B cell (primary cell): ENCODE results near the gene ZNF691. TPM values are rescaled to one million over a fixed set of nuclear protein-coding genes. Genes with fewer than 3 reads are reported as not detected.

ENCODE experiments used
- ATAC-seq: fragments of 200-7000 bp; cut with Tn5 transposase; one replicate; pipeline ENCODE4 v1.10.0; 2021; ENCODE audit warnings: low read depth, mild to moderate bottlenecking, moderate number of reproducible peaks, moderate library complexity
- CTCF ChIA-PET: fragments of 350-600 bp; sonication (Branson Sonifier 250); formaldehyde crosslinking; loops from one replicate; lab custom pipeline; 2021; ENCODE audit warnings: antibody characterized with exemption, inconsistent platforms; lab: Charles Lee
- POLR2A ChIA-PET: fragments of 350-600 bp; sonication (Branson Sonifier 250); formaldehyde crosslinking; loops from one replicate; lab custom pipeline; 2021; ENCODE audit warnings: antibody characterized with exemption; lab: Charles Lee
- DNase-seq: peaks from one replicate; pipeline ENCODE4 v3.0.0; 2013
- H2AFZ ChIP-seq: 2 replicates; pipeline ENCODE4 v1.6.1; 2012; ENCODE audit warnings: mild to moderate bottlenecking, low read depth, low read length; ENCODE audit not compliant: insufficient read depth, poor library complexity, severe bottlenecking
- H3K27ac ChIP-seq, 2 donors: 1 replicate in 1 of 2; 2 replicates in 1 of 2; pipeline ENCODE4 v1.5.1; 2012 to 2013; ENCODE audit warnings: low read length in 2 of 2, mild to moderate bottlenecking in 2 of 2, moderate library complexity in 1 of 2
- H3K27me3 ChIP-seq, 4 experiments: fragments of 200-600 bp in 1 of 4; sonication (generic) in 1 of 4; replicated peaks in 1 of 4; 1 replicate in 2 of 4; 2 replicates in 2 of 4; pipeline versions ENCODE4 v1.6.1 to v1.7.0; 2013 to 2016; ENCODE audit warnings: low read length in 3 of 4, mild to moderate bottlenecking in 2 of 4, mixed read lengths in 1 of 4, moderate library complexity in 1 of 4; ENCODE audit not compliant: insufficient read depth in 4 of 4, control insufficient read depth in 3 of 4; ENCODE audit errors: control extremely low read depth in 1 of 4
- H3K36me3 ChIP-seq, 2 experiments: replicated peaks in 1 of 2; 1 replicate in 1 of 2; 2 replicates in 1 of 2; pipeline versions ENCODE4 v1.6.1 to v1.7.1; 2013; ENCODE audit warnings: low read length in 1 of 2; ENCODE audit not compliant: insufficient read depth in 2 of 2, control insufficient read depth in 1 of 2; ENCODE audit errors: control extremely low read depth in 1 of 2, extremely low read depth in 1 of 2
- H3K4me1 ChIP-seq, 2 donors: fragments of 200-600 bp in 1 of 2; sonication (generic) in 1 of 2; 1 replicate in 1 of 2; 2 replicates in 1 of 2; pipeline versions ENCODE4 v1.5.1 to v1.6.1; 2013 to 2017; ENCODE audit warnings: low read length in 2 of 2; ENCODE audit not compliant: control insufficient read depth in 2 of 2, insufficient read depth in 2 of 2
- H3K4me2 ChIP-seq: replicated peaks from 2 replicates; pipeline ENCODE3; 2012; ENCODE audit warnings: mild to moderate bottlenecking, low read depth, low read length; ENCODE audit not compliant: poor library complexity, severe bottlenecking
- H3K4me3 ChIP-seq, 5 experiments: fragments of 200-600 bp in 1 of 5; sonication (generic) in 1 of 5; 1 replicate in 3 of 5; 2 replicates in 2 of 5; pipeline versions ENCODE4 v1.5.1 to v1.7.0; 2011 to 2016; ENCODE audit warnings: low read length in 4 of 5, mild to moderate bottlenecking in 4 of 5, low read depth in 2 of 5, control low read depth in 1 of 5, moderate library complexity in 1 of 5; ENCODE audit not compliant: insufficient read depth in 1 of 5; ENCODE audit errors: control extremely low read depth in 1 of 5, extremely low read depth in 1 of 5
- H3K79me2 ChIP-seq: fragments of 200-600 bp; sonication (generic); one replicate; pipeline ENCODE4 v1.6.0; 2016; ENCODE audit warnings: low read length; ENCODE audit not compliant: control insufficient read depth, insufficient read depth
- H3K9ac ChIP-seq: fragments of 200-600 bp; sonication (generic); 2 replicates; pipeline ENCODE4 v1.6.1; 2017; ENCODE audit warnings: mild to moderate bottlenecking, low read length, moderate library complexity
- H3K9me3 ChIP-seq, 3 donors: one replicate each; pipeline versions ENCODE4 v1.6.1 to v1.7.1; 2013; ENCODE audit warnings: low read length in 2 of 3; ENCODE audit not compliant: control insufficient read depth in 2 of 3, insufficient read depth in 1 of 3; ENCODE audit errors: control extremely low read depth in 1 of 3
- H4K20me1 ChIP-seq: 2 replicates; pipeline ENCODE4 v1.6.0; 2012; ENCODE audit warnings: mild to moderate bottlenecking, low read length; ENCODE audit not compliant: insufficient read depth, control insufficient read depth, poor library complexity, severe bottlenecking
- H3K27ac Mint-ChIP-seq: one replicate; pipeline ENCODE4 v1.8.0; 2021; ENCODE audit warnings: mixed read lengths
- H3K27me3 Mint-ChIP-seq: one replicate; pipeline ENCODE4 v1.8.0; 2021; ENCODE audit warnings: mixed read lengths
- H3K4me1 Mint-ChIP-seq: one replicate; pipeline ENCODE4 v1.8.0; 2021; ENCODE audit warnings: mixed read lengths
- H3K4me3 Mint-ChIP-seq: one replicate; pipeline ENCODE4 v1.8.0; 2021; ENCODE audit warnings: mixed read lengths
- H3K9me3 Mint-ChIP-seq: one replicate; pipeline ENCODE4 v1.8.0; 2022; ENCODE audit warnings: mixed read lengths; ENCODE audit not compliant: insufficient read depth
- EZH2 ChIP-seq: IDR thresholded peaks from 2 replicates; pipeline ENCODE4 v1.6.1; 2012; ENCODE audit warnings: borderline replicate concordance, low read depth, mild to moderate bottlenecking, moderate library complexity, low read length; ENCODE audit not compliant: insufficient read depth, poor library complexity, severe bottlenecking
- WGBS: methylation state at CpG from one replicate; pipeline ENCODE4 v1.1.5; 2013; ENCODE audit warnings: missing lambda C conversion rate; ENCODE audit not compliant: insufficient coverage; 5-methylcytosine and 5-hydroxymethylcytosine counted together
- intact Hi-C: fragments of 100-400 bp; cut with micrococcal nuclease; formaldehyde crosslinking; loops from one replicate; pipeline ENCODE4 v1.10.0; 2022
- polyA plus RNA-seq: library from polyadenylated mRNA; depleted of rRNA; stranded (reverse); fragments of >200 nt; gene quantifications from 2 replicates; pipeline ENCODE4 v1.2.3, GENCODE V29; 2012
- total RNA-seq, 2 donors: library from RNA; stranded (reverse); fragments of 120-200 nt in 1 of 2; gene quantifications; 1 replicate in 1 of 2; 2 replicates in 1 of 2; pipeline versions ENCODE4 v1.2.3 to v1.2.4, GENCODE V29; 2013 to 2022
- TF ChIP-seq, protein P1 (sequence below): fragments of 200-600 bp; IDR thresholded peaks from one replicate; pipeline ENCODE4 v1.8.0; 2022; ENCODE audit warnings: antibody characterized with exemption, mild to moderate bottlenecking

Gene ZNF691
- total and polyA plus RNA-seq, 2 donors (not counting 1 experiment from before 2014, with no cell fraction given), result 12.4 to 17.1 TPM

DNA sequence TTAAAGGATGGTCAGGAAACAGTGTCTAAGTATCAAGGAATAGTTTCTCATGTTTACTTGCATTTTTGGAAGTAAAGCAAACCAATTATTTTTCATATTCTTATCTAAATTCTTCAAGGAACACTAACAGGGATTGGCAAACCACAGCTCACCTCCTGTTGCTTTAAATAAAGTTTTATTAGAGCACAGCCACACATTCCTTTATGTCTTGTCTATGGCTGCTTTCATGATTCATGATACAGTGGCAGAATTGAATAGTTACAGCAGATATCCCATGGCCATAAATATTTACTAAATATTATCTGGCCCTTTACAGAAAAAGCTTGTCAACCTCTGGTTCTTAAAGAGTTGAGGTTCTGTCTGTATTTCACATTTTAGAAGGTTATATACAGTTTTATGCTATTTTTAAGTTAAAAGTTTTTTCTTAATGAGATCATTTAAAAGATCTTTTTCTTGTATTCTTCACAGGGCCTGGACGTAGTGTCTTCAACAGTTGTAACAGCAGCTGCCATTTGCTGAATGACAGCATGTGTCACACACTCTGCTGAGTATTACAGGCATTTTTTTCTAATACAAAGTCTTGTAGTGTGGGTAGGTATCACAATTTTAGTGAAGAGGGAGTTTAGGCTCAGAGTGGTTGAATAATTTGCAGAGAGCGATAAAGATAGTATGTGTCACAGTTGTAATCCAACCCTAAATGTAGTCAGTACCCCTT lies 2.6 kb downstream of the ZNF691 start:
- peaks cover 0 to 5% of the 10 kb centered on the region in 2 experiments for H3K36me3 ChIP-seq
- peaks cover 12% of the 10 kb centered on the region for H3K79me2 ChIP-seq
- intact Hi-C loops, result loop anchor here (5.0 kb wide), 3 partner anchors 73 to 812 kb away; partner anchors contain the start of gene CDC20
- H3K9me3 Mint-ChIP-seq, result no peaks in the 10 kb centered on the region
- TF ChIP-seq EZH2, result no peak
- TF ChIP-seq, protein P1, sequence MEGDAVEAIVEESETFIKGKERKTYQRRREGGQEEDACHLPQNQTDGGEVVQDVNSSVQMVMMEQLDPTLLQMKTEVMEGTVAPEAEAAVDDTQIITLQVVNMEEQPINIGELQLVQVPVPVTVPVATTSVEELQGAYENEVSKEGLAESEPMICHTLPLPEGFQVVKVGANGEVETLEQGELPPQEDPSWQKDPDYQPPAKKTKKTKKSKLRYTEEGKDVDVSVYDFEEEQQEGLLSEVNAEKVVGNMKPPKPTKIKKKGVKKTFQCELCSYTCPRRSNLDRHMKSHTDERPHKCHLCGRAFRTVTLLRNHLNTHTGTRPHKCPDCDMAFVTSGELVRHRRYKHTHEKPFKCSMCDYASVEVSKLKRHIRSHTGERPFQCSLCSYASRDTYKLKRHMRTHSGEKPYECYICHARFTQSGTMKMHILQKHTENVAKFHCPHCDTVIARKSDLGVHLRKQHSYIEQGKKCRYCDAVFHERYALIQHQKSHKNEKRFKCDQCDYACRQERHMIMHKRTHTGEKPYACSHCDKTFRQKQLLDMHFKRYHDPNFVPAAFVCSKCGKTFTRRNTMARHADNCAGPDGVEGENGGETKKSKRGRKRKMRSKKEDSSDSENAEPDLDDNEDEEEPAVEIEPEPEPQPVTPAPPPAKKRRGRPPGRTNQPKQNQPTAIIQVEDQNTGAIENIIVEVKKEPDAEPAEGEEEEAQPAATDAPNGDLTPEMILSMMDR, result no peak
- no peak overlapping the region for H3K27ac Mint-ChIP-seq
- H3K4me1 ChIP-seq, result peaks cover 28 to 45% of the 10 kb centered on the region in 2 donors
- H3K4me2 ChIP-seq, result no peak overlapping the region
- peaks cover 0 to 10% (median 0%) of the 10 kb centered on the region in 3 donors for H3K9me3 ChIP-seq
- H4K20me1 ChIP-seq, result no peaks in the 10 kb centered on the region
- WGBS, result no CpG with 5 or more reads among the region's 2 CpGs
- ATAC-seq (no peak), DNase-seq (no peak)
- H3K4me3 ChIP-seq, result no peak overlapping the region
- no peak overlapping the region for H2AFZ ChIP-seq
- ChIA-PET CTCF (interaction anchor here (2.7 to 3.4 kb wide), 2 partner anchors 10 to 224 kb away, joined by 7 to 27 read pairs; no protein-coding TSS in a partner anchor), POLR2A (no interaction called here)
- H3K4me3 Mint-ChIP-seq, result no peak overlapping the region
- H3K27ac ChIP-seq, result no peak overlapping the region
- no peaks in the 10 kb centered on the region for H3K27me3 ChIP-seq
- H3K9ac ChIP-seq, result no peak overlapping the region
- peaks cover 68% of the 10 kb centered on the region for H3K4me1 Mint-ChIP-seq
- H3K27me3 Mint-ChIP-seq, result no peaks in the 10 kb centered on the region

GRCh38 chr1:42849944-42850343 lies 3.5 kb downstream of the ZNF691 start:
- Histone ChIP-seq H3K4me3 (no peak overlapping the region), H3K27me3 (no peaks in the 10 kb centered on the region), H3K4me1 (peaks cover 28 to 45% of the 10 kb centered on the region in 2 donors), H3K9me3 (peaks cover 0 to 10% (median 0%) of the 10 kb centered on the region in 3 donors), H3K27ac (no peak overlapping the region), H3K9ac (no peak overlapping the region), H2AFZ (no peak overlapping the region), H3K79me2 (peaks cover 12% of the 10 kb centered on the region), H3K4me2 (no peak overlapping the region), H3K36me3 (peaks cover 0 to 5% of the 10 kb centered on the region in 2 experiments), H4K20me1 (no peaks in the 10 kb centered on the region)
- POLR2A ChIA-PET, result interaction anchor here (0.7 kb wide), 1 partner anchor 177 kb away, joined by 3 read pairs; no protein-coding TSS in a partner anchor
- H3K27me3 Mint-ChIP-seq, result no peaks in the 10 kb centered on the region
- CTCF ChIA-PET, result no interaction called here
- WGBS, result 94% methylated on average over 5 of the region's 5 CpGs
- ATAC-seq (no peak), DNase-seq (no peak)
- H3K9me3 Mint-ChIP-seq, result no peaks in the 10 kb centered on the region
- intact Hi-C loops, result loop anchor here (5.0 kb wide), 3 partner anchors 72 to 813 kb away; partner anchors contain the start of gene CDC20
- H3K4me3 Mint-ChIP-seq, result no peak overlapping the region
- H3K27ac Mint-ChIP-seq, result no peak overlapping the region
- peaks cover 68% of the 10 kb centered on the region for H3K4me1 Mint-ChIP-seq
- TF ChIP-seq, protein P1, result no peak
- TF ChIP-seq EZH2, result no peak
